ENCODE data around the gene MEOX2.

GRCh38 chr7:15681186-15681585, 5.3 kb downstream of the MEOX2 start:
- no peak for TF ChIP-seq POLR2AphosphoS5 (IDR thresholded peaks at IDR 0.05; ENCODE audit: low read depth, low read length)
- TF ChIP-seq POLR2A (IDR thresholded peaks at IDR 0.05; ENCODE audit: borderline replicate concordance, extremely low read depth, insufficient read depth, insufficient read length): no peak
- TF ChIP-seq SRF (IDR thresholded peaks at IDR 0.05; ENCODE audit: low read depth): no peak
- TF ChIP-seq JUND (IDR thresholded peaks at IDR 0.05): no peak
- TF ChIP-seq, protein P1, sequence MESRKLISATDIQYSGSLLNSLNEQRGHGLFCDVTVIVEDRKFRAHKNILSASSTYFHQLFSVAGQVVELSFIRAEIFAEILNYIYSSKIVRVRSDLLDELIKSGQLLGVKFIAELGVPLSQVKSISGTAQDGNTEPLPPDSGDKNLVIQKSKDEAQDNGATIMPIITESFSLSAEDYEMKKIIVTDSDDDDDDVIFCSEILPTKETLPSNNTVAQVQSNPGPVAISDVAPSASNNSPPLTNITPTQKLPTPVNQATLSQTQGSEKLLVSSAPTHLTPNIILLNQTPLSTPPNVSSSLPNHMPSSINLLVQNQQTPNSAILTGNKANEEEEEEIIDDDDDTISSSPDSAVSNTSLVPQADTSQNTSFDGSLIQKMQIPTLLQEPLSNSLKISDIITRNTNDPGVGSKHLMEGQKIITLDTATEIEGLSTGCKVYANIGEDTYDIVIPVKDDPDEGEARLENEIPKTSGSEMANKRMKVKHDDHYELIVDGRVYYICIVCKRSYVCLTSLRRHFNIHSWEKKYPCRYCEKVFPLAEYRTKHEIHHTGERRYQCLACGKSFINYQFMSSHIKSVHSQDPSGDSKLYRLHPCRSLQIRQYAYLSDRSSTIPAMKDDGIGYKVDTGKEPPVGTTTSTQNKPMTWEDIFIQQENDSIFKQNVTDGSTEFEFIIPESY (IDR thresholded peaks at IDR 0.05; ENCODE audit: extremely low read depth, insufficient replicate concordance, low read length): no peak
- TF ChIP-seq, protein P2, sequence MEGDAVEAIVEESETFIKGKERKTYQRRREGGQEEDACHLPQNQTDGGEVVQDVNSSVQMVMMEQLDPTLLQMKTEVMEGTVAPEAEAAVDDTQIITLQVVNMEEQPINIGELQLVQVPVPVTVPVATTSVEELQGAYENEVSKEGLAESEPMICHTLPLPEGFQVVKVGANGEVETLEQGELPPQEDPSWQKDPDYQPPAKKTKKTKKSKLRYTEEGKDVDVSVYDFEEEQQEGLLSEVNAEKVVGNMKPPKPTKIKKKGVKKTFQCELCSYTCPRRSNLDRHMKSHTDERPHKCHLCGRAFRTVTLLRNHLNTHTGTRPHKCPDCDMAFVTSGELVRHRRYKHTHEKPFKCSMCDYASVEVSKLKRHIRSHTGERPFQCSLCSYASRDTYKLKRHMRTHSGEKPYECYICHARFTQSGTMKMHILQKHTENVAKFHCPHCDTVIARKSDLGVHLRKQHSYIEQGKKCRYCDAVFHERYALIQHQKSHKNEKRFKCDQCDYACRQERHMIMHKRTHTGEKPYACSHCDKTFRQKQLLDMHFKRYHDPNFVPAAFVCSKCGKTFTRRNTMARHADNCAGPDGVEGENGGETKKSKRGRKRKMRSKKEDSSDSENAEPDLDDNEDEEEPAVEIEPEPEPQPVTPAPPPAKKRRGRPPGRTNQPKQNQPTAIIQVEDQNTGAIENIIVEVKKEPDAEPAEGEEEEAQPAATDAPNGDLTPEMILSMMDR (IDR thresholded peaks at IDR 0.05 in 2 of 3, conservative IDR thresholded peaks at IDR 0.05 in 1 of 3; ENCODE audit: borderline replicate concordance in 1 of 3, insufficient read depth in 1 of 3, low read depth in 2 of 3, low read length in 2 of 3): no peak
- TF ChIP-seq, protein P3, sequence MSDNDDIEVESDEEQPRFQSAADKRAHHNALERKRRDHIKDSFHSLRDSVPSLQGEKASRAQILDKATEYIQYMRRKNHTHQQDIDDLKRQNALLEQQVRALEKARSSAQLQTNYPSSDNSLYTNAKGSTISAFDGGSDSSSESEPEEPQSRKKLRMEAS (IDR thresholded peaks at IDR 0.05): no peak
- TF ChIP-seq, protein P4, sequence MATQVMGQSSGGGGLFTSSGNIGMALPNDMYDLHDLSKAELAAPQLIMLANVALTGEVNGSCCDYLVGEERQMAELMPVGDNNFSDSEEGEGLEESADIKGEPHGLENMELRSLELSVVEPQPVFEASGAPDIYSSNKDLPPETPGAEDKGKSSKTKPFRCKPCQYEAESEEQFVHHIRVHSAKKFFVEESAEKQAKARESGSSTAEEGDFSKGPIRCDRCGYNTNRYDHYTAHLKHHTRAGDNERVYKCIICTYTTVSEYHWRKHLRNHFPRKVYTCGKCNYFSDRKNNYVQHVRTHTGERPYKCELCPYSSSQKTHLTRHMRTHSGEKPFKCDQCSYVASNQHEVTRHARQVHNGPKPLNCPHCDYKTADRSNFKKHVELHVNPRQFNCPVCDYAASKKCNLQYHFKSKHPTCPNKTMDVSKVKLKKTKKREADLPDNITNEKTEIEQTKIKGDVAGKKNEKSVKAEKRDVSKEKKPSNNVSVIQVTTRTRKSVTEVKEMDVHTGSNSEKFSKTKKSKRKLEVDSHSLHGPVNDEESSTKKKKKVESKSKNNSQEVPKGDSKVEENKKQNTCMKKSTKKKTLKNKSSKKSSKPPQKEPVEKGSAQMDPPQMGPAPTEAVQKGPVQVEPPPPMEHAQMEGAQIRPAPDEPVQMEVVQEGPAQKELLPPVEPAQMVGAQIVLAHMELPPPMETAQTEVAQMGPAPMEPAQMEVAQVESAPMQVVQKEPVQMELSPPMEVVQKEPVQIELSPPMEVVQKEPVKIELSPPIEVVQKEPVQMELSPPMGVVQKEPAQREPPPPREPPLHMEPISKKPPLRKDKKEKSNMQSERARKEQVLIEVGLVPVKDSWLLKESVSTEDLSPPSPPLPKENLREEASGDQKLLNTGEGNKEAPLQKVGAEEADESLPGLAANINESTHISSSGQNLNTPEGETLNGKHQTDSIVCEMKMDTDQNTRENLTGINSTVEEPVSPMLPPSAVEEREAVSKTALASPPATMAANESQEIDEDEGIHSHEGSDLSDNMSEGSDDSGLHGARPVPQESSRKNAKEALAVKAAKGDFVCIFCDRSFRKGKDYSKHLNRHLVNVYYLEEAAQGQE (IDR thresholded peaks at IDR 0.05; ENCODE audit: low read depth): no peak
- TF ChIP-seq EZH2 (IDR thresholded peaks at IDR 0.05): no peak
